WERI-Rb-1 (cell line): ENCODE results near the gene GJB4.

Experiments used
- DNase-seq: peaks from one replicate; pipeline ENCODE4 v3.0.0-alpha.2; 2020
- H3K27ac ChIP-seq: fragments of 250-450 bp; sonication (Bioruptor Pico); 2 replicates; pipeline ENCODE4 v1.5.1; 2020; ENCODE audit warnings: mild to moderate bottlenecking, moderate library complexity
- H3K27me3 ChIP-seq: fragments of 250-450 bp; sonication (Bioruptor Pico); 2 replicates; pipeline ENCODE4 v1.5.1; 2021; ENCODE audit warnings: mild to moderate bottlenecking, low read depth, moderate library complexity; ENCODE audit not compliant: insufficient read depth, severe bottlenecking
- H3K36me3 ChIP-seq: fragments of 250-450 bp; sonication (Bioruptor Pico); 2 replicates; pipeline ENCODE4 v1.5.1; 2020; ENCODE audit warnings: mild to moderate bottlenecking, moderate library complexity
- H3K4me3 ChIP-seq: 2 replicates; pipeline ENCODE4 v1.5.1; 2011; ENCODE audit warnings: low read depth, mild to moderate bottlenecking, control low read depth, low read length
- H3K9me3 ChIP-seq: fragments of 250-450 bp; sonication (Bioruptor Pico); 2 replicates; pipeline ENCODE4 v1.5.1; 2021; ENCODE audit warnings: mild to moderate bottlenecking, moderate library complexity; ENCODE audit not compliant: severe bottlenecking
- CTCF ChIP-seq: IDR thresholded peaks from 2 replicates; pipeline ENCODE4 v1.5.1; 2011; ENCODE audit warnings: low read depth, mild to moderate bottlenecking, control low read depth, inconsistent platforms, low read length

GJB4 gene

GRCh38 chr1:34744851-34745250 is 14.7 kb upstream of the GJB4 start:
- no peak for TF ChIP-seq CTCF
- DNase-seq, result no peak

GRCh38 chr1:34745666-34746065 is 13.9 kb upstream of the GJB4 start:
- Histone ChIP-seq H3K27me3 (peaks cover 96% of the 10 kb centered on the region), H3K4me3 (no peak overlapping the region), H3K36me3 (no peaks in the 10 kb centered on the region), H3K27ac (no peak overlapping the region), H3K9me3 (no peaks in the 10 kb centered on the region)
- no peak for TF ChIP-seq CTCF
- DNase-seq, result no peak

More at GRCh38 chr1:34744851-34745250, 14.7 kb upstream of the GJB4 start:
- Histone ChIP-seq H3K4me3 (no peak overlapping the region), H3K36me3 (no peaks in the 10 kb centered on the region), H3K27ac (no peak overlapping the region), H3K27me3 (peaks cover 96% of the 10 kb centered on the region), H3K9me3 (no peaks in the 10 kb centered on the region)

GRCh38 chr1:34746101-34746500 is 13.4 kb upstream of the GJB4 start:
- no peak overlapping the region for H3K27ac ChIP-seq
- no peak for DNase-seq
- H3K4me3 ChIP-seq, result no peak overlapping the region
- TF ChIP-seq CTCF, result no peak
- peaks cover 96% of the 10 kb centered on the region for H3K27me3 ChIP-seq
- H3K36me3 ChIP-seq, result no peaks in the 10 kb centered on the region
- H3K9me3 ChIP-seq, result no peaks in the 10 kb centered on the region

GRCh38 chr1:34746785-34747637 is 12.5 kb upstream of the GJB4 start:
- no peak overlapping the region for H3K4me3 ChIP-seq
- no peak for TF ChIP-seq CTCF
- peaks cover 95% of the 10 kb centered on the region for H3K27me3 ChIP-seq
- no peak overlapping the region for H3K27ac ChIP-seq
- H3K36me3 ChIP-seq, result no peaks in the 10 kb centered on the region
- DNase-seq, result no peak
- no peaks in the 10 kb centered on the region for H3K9me3 ChIP-seq

DNA sequence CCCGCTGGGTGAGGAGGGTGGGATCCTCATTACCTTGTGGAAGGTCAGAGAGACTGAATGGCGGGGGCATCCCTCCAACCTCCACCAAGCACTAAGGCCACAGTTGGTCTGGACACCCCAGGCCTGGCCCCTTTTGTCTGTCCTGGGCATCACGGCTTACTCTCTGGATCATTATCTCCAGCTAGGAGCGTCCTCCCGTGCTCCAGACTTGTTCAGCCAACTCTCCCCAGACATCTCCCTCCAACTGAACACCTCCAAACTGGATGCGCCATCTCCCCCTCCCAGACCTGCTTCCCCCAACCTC is 11.9 kb upstream of the GJB4 start:
- DNase-seq, result no peak
- Histone ChIP-seq H3K27me3 (peaks cover 95% of the 10 kb centered on the region), H3K9me3 (no peaks in the 10 kb centered on the region), H3K4me3 (no peak overlapping the region), H3K36me3 (no peaks in the 10 kb centered on the region), H3K27ac (no peak overlapping the region)
- no peak for TF ChIP-seq CTCF

DNA sequence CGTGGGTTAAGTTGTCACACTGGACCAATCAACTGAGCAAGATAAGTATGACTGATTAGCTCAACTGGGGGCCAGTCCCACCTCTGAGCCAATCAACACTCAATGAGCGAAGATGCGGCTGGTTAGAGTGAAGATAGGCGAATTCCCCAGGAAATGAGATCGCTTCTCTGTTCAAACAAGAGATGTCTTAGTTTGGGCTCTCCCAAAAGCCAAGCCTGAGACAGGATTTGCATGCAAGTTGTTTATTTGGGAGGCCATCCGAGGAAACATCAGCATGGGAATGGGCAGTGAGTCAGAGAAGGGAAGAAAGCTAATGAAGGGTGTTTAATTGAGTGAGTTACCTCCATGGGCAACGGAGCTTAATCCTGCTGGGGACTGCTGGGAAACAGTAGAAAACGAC is 9.5 kb upstream of the GJB4 start:
- TF ChIP-seq CTCF, result no peak
- H3K27ac ChIP-seq, result no peak overlapping the region
- DNase-seq, result no peak
- no peak overlapping the region for H3K4me3 ChIP-seq
- H3K36me3 ChIP-seq, result no peaks in the 10 kb centered on the region
- H3K9me3 ChIP-seq, result no peaks in the 10 kb centered on the region
- H3K27me3 ChIP-seq, result peaks cover 91% of the 10 kb centered on the region
